GM12878 (cell line): ENCODE data around the gene NACA. TPM values are rescaled to one million over a fixed set of nuclear protein-coding genes. Genes with fewer than 3 reads are reported as not detected.

ENCODE experiments used
- ASH2L ChIP-seq: fragments of 300-600, 200-600 bp; sonication (generic); IDR thresholded peaks from 2 replicates; pipeline ENCODE4 v1.6.1; 2017; ENCODE audit warnings: low read depth, mild to moderate bottlenecking, borderline replicate concordance
- CBFB ChIP-seq: IDR thresholded peaks from 2 replicates; pipeline ENCODE4 v1.6.1; 2016; ENCODE audit warnings: antibody characterized with exemption, low read depth
- CBX5 ChIP-seq: sonication (generic); IDR thresholded peaks from 2 replicates; pipeline ENCODE4 v1.6.1; 2016; ENCODE audit warnings: low read depth, moderate library complexity, mild to moderate bottlenecking, inconsistent platforms
- CHD1 ChIP-seq: IDR thresholded peaks from 2 replicates; pipeline ENCODE4 v1.6.1; 2012; ENCODE audit warnings: low read depth, low read length, improper control_type of control experiment
- EGR1 ChIP-seq, 2 experiments: IDR thresholded peaks; 1 replicate in 1 of 2; 2 replicates in 1 of 2; pipeline ENCODE4 v1.6.1; 2011 to 2012; ENCODE audit warnings: low read depth in 2 of 2, low read length in 2 of 2, borderline replicate concordance in 1 of 2, mild to moderate bottlenecking in 1 of 2, moderate library complexity in 1 of 2
- GATAD2B ChIP-seq: fragments of 450-650 bp; conservative IDR thresholded peaks from 2 replicates; pipeline ENCODE4 v1.6.1; 2017; ENCODE audit warnings: low read depth, mild to moderate bottlenecking, moderate library complexity
- MLLT1 ChIP-seq: fragments of 450-650 bp; IDR thresholded peaks from 2 replicates; pipeline ENCODE4 v1.6.1; 2016; ENCODE audit warnings: mild to moderate bottlenecking
- PML ChIP-seq: IDR thresholded peaks from 2 replicates; pipeline ENCODE4 v1.6.1; 2012; ENCODE audit warnings: low read length, inconsistent platforms
- POLR2A ChIP-seq: IDR thresholded peaks from 2 replicates; pipeline ENCODE4 v1.6.1; 2011; ENCODE audit warnings: low read depth, mild to moderate bottlenecking, low read length
- POLR2AphosphoS5 ChIP-seq: IDR thresholded peaks from 2 replicates; pipeline ENCODE4 v1.6.1; 2011; ENCODE audit warnings: mild to moderate bottlenecking, low read length, inconsistent platforms
- SIN3A ChIP-seq: IDR thresholded peaks from 2 replicates; pipeline ENCODE4 v1.6.1; 2012; ENCODE audit warnings: low read depth, low read length, improper control_type of control experiment
- SMAD1 ChIP-seq: fragments of 450-650 bp; IDR thresholded peaks from 2 replicates; pipeline ENCODE4 v1.6.1; 2018; ENCODE audit warnings: mild to moderate bottlenecking, low read depth; ENCODE audit not compliant: partially characterized antibody
- SMAD5 ChIP-seq: IDR thresholded peaks from 2 replicates; pipeline ENCODE4 v1.6.1; 2016; ENCODE audit warnings: antibody characterized with exemption, low read depth
- SMARCA5 ChIP-seq: fragments of 450-650 bp; IDR thresholded peaks from 2 replicates; pipeline ENCODE4 v1.6.1; 2017; ENCODE audit warnings: mild to moderate bottlenecking
- STAT1 ChIP-seq: fragments of 450-650 bp; conservative IDR thresholded peaks from 2 replicates; pipeline ENCODE4 v1.6.1; 2014; ENCODE audit warnings: antibody characterized with exemption, mild to moderate bottlenecking
- YY1 ChIP-seq: IDR thresholded peaks from 2 replicates; pipeline ENCODE4 v1.6.1; 2011; ENCODE audit warnings: low read depth, mild to moderate bottlenecking, low read length
- ZBTB40 ChIP-seq: fragments of 450-650 bp; IDR thresholded peaks from 2 replicates; pipeline ENCODE4 v1.6.1; 2016; ENCODE audit warnings: mild to moderate bottlenecking, moderate library complexity, borderline replicate concordance
- ZNF207 ChIP-seq: fragments of 450-650 bp; IDR thresholded peaks from 2 replicates; pipeline ENCODE4 v1.6.1; 2014; ENCODE audit warnings: antibody characterized with exemption, mild to moderate bottlenecking, borderline replicate concordance
- polyA plus RNA-seq, 11 experiments: library from polyadenylated mRNA; depleted of rRNA in 4 of 11; unstranded in 6 of 11; stranded (reverse) in 5 of 11; fragments of >200 nt; fragmentation: Nextera tagmentation in 4 of 11; fragmentation: Illumina TruSeq in 1 of 11; extraction: Ambion mirVana in 4 of 11; extraction: Trizol in 1 of 11; gene quantifications; 1 replicate in 1 of 11; 2 replicates in 10 of 11; pipeline versions ENCODE4 v1.2.1 to v1.2.3, GENCODE V29; 2011 to 2016; ENCODE audit warnings: inconsistent platforms in 2 of 11, missing spikeins in 2 of 11, low read depth in 1 of 11
- total RNA-seq, 4 experiments: library from RNA; depleted of rRNA in 3 of 4; stranded (reverse); fragments of >200 nt in 3 of 4; fragmentation: Illumina TruSeq in 1 of 4; extraction: Trizol in 1 of 4; gene quantifications; 2 replicates each; pipeline versions ENCODE4 v1.2.1 to v1.2.3, GENCODE V29; 2013 to 2021
- TF ChIP-seq, protein P1 (sequence below): IDR thresholded peaks from 2 replicates; pipeline ENCODE4 v1.6.1; 2011; ENCODE audit warnings: low read depth, mild to moderate bottlenecking, low read length, moderate library complexity, borderline replicate concordance; ENCODE audit errors: extremely low read depth

Gene NACA
- total and polyA plus RNA-seq, 10 of the 15 experiments (the other 5 are each of a cell fraction or from before 2014, with no cell fraction given): 1,181 to 2,782 (median 1,905) TPM

DNA sequence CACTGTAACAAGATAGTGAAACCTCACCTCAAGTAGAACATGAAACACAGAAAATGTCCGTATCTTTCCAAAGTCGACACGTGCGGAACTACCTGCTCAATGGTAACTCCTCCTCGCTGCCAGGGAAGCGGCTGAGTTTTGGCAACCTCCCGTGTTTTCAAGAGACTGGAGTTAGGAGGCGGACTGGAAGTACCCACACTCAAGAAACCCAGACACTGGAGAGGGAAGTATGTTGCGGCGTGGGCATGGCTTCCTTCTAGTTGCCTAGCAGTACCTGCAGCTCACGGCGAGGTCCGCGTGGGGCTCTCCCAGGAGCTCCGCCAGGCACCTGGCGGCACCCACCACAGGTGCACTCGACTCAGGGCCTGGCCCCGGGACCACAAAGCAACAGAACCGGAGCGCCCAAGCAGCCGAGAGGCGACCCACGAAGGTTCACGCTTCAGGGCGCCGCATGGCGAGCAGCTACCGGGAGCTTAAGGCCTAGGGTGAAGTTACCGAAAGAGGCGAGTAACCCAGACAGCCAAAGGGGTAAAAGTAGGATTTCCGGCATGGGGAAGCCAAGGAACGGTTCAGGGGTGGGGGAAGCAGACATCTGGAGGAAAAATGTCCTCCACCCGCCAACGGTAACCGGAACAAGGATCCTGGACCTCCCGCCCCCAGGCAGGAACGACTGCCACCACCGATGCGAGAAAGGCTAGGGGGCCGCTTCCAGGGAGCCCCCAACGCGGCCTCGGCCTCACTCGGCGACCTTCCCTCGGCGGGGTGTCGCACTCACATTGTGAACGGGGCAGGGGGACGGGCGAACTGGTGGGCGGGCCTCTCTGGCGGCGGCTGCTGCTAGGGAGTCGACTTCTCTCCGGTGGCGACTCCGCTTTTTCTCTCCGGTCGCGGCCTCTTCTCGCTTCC is 37.6 kb downstream of the NACA start (continued):
- TF ChIP-seq ZBTB40 (0 out of 2 replicates have a peak, but pooled peaks have one; percentile 12), SMARCA5 (peak; percentile 73; the same call in 1 of the 2 replicates), MLLT1 (peak; percentile 73), ASH2L (no peak), ZNF207 (0 out of 2 replicates have a peak, but pooled peaks have one; percentile 29), POLR2A (peak; percentile 68), SMAD1 (peak; percentile 48), PML (peak; percentile 13; the same call in 1 of the 2 replicates), CBX5 (peak; percentile 9; the same call in 1 of the 2 replicates), SIN3A (peak; percentile 36; the same call in 1 of the 2 replicates), YY1 (peak; percentile 28; the same call in 1 of the 2 replicates), POLR2AphosphoS5 (peak; percentile 66), SMAD5 (peak; percentile 87), CHD1 (peak; percentile 27; the same call in 1 of the 2 replicates), STAT1 (0 out of 2 replicates have a peak, but pooled peaks have one; percentile 33), GATAD2B (peak; percentile 64; the same call in 1 of the 2 replicates), EGR1 (IDR thresholded peaks at IDR 0.05; ENCODE audit: borderline replicate concordance in 1 of 2, low read depth in 2 of 2, low read length in 2 of 2) (peak in 1 of 2 experiments; percentile 11; a peak in 1 of 3 replicates), CBFB (peak; percentile 13; the same call in 1 of the 2 replicates)
- TF ChIP-seq, protein P1, sequence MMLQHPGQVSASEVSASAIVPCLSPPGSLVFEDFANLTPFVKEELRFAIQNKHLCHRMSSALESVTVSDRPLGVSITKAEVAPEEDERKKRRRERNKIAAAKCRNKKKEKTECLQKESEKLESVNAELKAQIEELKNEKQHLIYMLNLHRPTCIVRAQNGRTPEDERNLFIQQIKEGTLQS: no peak
